NOMO-1 treated with dmso at 0.1 percent for 144 hours (cell line): ENCODE measurements around the gene FBXO30.

ENCODE experiments used
- DNase-seq: peaks from one replicate; lab custom pipeline; 2025; ENCODE audit not compliant: unreplicated experiment; lab: John Stamatoyannopoulos, UW

FBXO30 gene

DNA sequence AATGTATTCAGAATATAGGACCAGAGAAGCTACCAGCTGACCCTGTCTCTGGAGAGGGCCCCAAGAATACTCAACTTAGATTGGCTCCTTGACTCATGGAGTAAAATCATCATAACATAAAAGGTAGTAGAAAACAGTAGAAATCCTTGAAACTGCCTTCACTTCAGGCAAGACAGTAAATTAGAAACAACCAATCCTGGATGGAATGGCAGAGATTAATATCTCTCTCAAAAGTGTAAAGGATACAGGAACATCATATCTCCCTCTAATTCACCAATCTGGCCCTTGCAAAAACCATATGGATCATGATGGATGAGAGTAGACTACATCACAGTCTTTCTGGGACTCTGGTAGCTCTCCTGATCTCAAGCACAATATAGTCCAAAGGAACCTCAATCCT is 58.9 kb downstream of the FBXO30 start:
- DNase-seq, result no peak

DNA sequence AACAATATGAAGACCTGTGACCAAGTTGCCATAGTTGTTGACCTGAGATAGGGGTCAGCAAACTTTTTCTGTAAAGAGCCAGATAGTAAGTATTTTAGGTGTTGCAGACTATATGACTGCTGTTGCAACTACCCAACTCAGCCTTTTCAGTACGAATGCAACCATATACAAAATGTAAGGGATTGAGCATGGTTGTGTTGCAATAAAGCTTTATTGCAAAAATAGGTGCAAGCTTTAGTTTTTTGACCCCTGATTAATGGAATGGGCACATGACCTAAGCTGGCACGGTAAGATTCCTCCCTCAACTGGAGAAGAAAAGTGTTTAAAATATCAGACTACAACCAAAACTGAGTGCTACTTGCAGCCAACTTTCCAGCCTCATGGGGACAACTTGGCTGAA is 62.0 kb downstream of the FBXO30 start:
- no peak for DNase-seq

DNA sequence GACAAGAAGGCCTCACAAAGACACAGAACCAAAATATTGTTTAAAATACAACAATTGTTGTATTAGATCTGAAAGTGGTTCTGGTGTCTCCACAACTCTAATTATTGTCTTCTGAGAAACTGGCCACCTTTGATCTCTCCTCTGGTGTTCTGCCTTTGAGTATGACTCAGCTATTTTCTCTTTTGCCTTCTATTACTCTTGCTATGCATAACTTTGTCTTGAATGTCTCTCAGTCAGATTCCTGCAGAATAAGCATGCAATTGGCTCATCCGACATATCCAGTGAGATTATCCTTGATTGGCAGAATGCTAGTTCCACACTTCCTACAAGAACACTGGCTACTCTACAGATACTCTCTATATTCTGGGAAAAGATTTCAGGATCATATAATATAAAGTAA is 65.0 kb downstream of the FBXO30 start:
- DNase-seq, result peak; percentile 44

DNA sequence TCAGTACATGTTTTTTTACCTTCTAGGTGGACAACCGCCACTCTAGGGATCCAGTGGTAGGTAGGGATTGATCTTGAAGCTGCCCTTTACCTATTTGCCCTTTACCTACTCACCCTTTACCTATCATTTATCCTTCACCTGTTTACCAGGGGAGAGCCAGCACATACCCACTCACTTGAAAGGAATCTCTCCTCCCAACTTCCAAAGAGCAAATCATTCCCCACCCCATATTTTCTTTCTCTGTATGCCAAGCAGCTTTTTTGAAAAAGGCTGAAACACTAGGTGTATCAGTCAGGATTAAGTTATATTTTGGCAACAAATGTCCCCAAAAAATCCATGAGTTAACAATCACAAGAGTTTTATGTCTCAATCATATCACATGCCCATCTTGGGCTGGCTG is 68.7 kb downstream of the FBXO30 start:
- no peak for DNase-seq

DNA sequence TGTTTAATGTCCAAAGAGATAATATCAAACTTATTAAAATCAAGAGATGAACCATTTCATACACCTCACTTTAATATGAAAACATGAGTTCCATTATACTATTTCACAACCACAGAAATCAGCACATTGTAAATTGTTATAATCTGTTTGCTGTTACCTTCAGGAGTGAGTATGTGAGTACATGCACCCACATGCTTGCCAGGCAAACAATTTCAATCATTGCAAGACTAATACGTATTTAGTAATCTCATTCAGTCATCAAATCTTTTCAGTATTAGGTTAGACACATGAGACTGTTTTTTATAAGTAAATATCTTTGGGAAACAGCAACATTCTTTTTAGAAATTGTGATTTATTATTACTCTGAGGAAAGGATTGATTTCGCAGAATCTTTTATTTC is 70.0 kb downstream of the FBXO30 start:
- DNase-seq, result no peak
